GM12878 (cell line): ENCODE measurements around the gene TWF1. TPM values are rescaled to one million over a fixed set of nuclear protein-coding genes. Genes with fewer than 3 reads are reported as not detected.

Source experiments
- BCL3 ChIP-seq: IDR thresholded peaks from 2 replicates; pipeline ENCODE4 v1.6.1; 2011; ENCODE audit warnings: borderline replicate concordance, low read depth, mild to moderate bottlenecking, moderate library complexity, low read length; ENCODE audit not compliant: insufficient read depth, poor library complexity, severe bottlenecking
- BHLHE40 ChIP-seq, 2 experiments: fragments of 450-650 bp in 1 of 2; IDR thresholded peaks; 2 replicates each; pipeline ENCODE4 v1.6.1; 2011 to 2017; ENCODE audit warnings: low read depth in 2 of 2, borderline replicate concordance in 1 of 2, improper control_type of control experiment in 1 of 2, low read length in 1 of 2, mild to moderate bottlenecking in 1 of 2
- CBX5 ChIP-seq: sonication (generic); IDR thresholded peaks from 2 replicates; pipeline ENCODE4 v1.6.1; 2016; ENCODE audit warnings: low read depth, moderate library complexity, mild to moderate bottlenecking, inconsistent platforms
- EED ChIP-seq: sonication (generic); IDR thresholded peaks from 2 replicates; pipeline ENCODE4 v1.6.1; 2016; ENCODE audit warnings: antibody characterized with exemption, low read depth
- MAX ChIP-seq: IDR thresholded peaks from 2 replicates; pipeline ENCODE4 v1.6.1; 2012; ENCODE audit warnings: low read depth, low read length, improper control_type of control experiment
- PBX3 ChIP-seq: IDR thresholded peaks from 2 replicates; pipeline ENCODE4 v1.6.1; 2011; ENCODE audit warnings: mild to moderate bottlenecking, low read depth, low read length, moderate library complexity; ENCODE audit not compliant: insufficient replicate concordance
- PML ChIP-seq: IDR thresholded peaks from 2 replicates; pipeline ENCODE4 v1.6.1; 2012; ENCODE audit warnings: low read length, inconsistent platforms
- POLR2AphosphoS2 ChIP-seq: IDR thresholded peaks from 2 replicates; pipeline ENCODE4 v1.6.1; 2011; ENCODE audit warnings: low read depth, mild to moderate bottlenecking, low read length, improper control_type of control experiment, moderate library complexity
- RAD51 ChIP-seq: fragments of 450-650 bp; IDR thresholded peaks from 2 replicates; pipeline ENCODE4 v1.6.1; 2016; ENCODE audit warnings: moderate library complexity, mild to moderate bottlenecking, inconsistent platforms
- RBBP5 ChIP-seq: fragments of 200-600 bp; sonication (generic); conservative IDR thresholded peaks from 2 replicates; pipeline ENCODE4 v1.6.1; 2016
- REST ChIP-seq: IDR thresholded peaks from 2 replicates; pipeline ENCODE4 v1.6.1; 2012; ENCODE audit warnings: mild to moderate bottlenecking, low read depth, low read length
- SMC3 ChIP-seq: IDR thresholded peaks from 2 replicates; pipeline ENCODE4 v1.6.1; 2011; ENCODE audit warnings: low read length, improper control_type of control experiment, borderline replicate concordance
- USF2 ChIP-seq: IDR thresholded peaks from 2 replicates; pipeline ENCODE4 v1.6.1; 2011; ENCODE audit warnings: low read depth, low read length, improper control_type of control experiment, borderline replicate concordance
- ZNF592 ChIP-seq: fragments of 450-650 bp; IDR thresholded peaks from 2 replicates; pipeline ENCODE4 v1.6.1; 2017; ENCODE audit warnings: mild to moderate bottlenecking, moderate library complexity
- polyA plus RNA-seq, 11 experiments: library from polyadenylated mRNA; depleted of rRNA in 4 of 11; unstranded in 6 of 11; stranded (reverse) in 5 of 11; fragments of >200 nt; fragmentation: Nextera tagmentation in 4 of 11; fragmentation: Illumina TruSeq in 1 of 11; extraction: Ambion mirVana in 4 of 11; extraction: Trizol in 1 of 11; gene quantifications; 1 replicate in 1 of 11; 2 replicates in 10 of 11; pipeline versions ENCODE4 v1.2.1 to v1.2.3, GENCODE V29; 2011 to 2016; ENCODE audit warnings: inconsistent platforms in 2 of 11, missing spikeins in 2 of 11, low read depth in 1 of 11
- total RNA-seq, 4 experiments: library from RNA; depleted of rRNA in 3 of 4; stranded (reverse); fragments of >200 nt in 3 of 4; fragmentation: Illumina TruSeq in 1 of 4; extraction: Trizol in 1 of 4; gene quantifications; 2 replicates each; pipeline versions ENCODE4 v1.2.1 to v1.2.3, GENCODE V29; 2013 to 2021

TWF1 gene
- total and polyA plus RNA-seq, 10 of the 15 experiments (the other 5 are each of a cell fraction or from before 2014, with no cell fraction given), result 8.7 to 23.5 (median 18.4) TPM

GRCh38 chr12:43852744-43853143, 46.6 kb upstream of the TWF1 start (continued):
- TF ChIP-seq CBX5 (no peak), MAX (no peak), PBX3 (peak; percentile 27), EED (no peak), USF2 (no peak), RAD51 (peak; percentile 46; the same call in 1 of the 2 replicates), REST (no peak), PML (no peak), ZNF592 (no peak), POLR2AphosphoS2 (no peak), BCL3 (no peak), SMC3 (no peak), RBBP5 (no peak), BHLHE40 (IDR thresholded peaks at IDR 0.05; ENCODE audit: borderline replicate concordance in 1 of 2, low read depth in 2 of 2, low read length in 1 of 2) (peak in 1 of 2 experiments; percentile 18; a peak in 1 of 4 replicates)
